NCI-H1105 treated with DMSO at 0.1 percent for 48 hours (cell line): ENCODE data around the gene CCDC73.

ENCODE experiments used
- DNase-seq: peaks from one replicate; lab custom pipeline; 2025; lab: John Stamatoyannopoulos, UW

CCDC73 gene

GRCh38 chr11:32584921-32585320 lies 209.5 kb downstream of the CCDC73 start:
- no peak for DNase-seq

GRCh38 chr11:32583459-32584271 lies 210.8 kb downstream of the CCDC73 start, which contains the start of gene EIF3M:
Gene EIF3M, plus strand, starts transcription at chr11:32583831. Its CDS starts 57 bp downstream, at chr11:32583888.
- DNase-seq, result peak; percentile 97

- DNase-seq, result no peak
Observed at GRCh38 chr11:32581556-32581955, 212.9 kb downstream of the CCDC73 start.

GRCh38 chr11:32580967-32581366 lies 213.5 kb downstream of the CCDC73 start:
- DNase-seq, result no peak

- no peak for DNase-seq
Observed at GRCh38 chr11:32576456-32576855, 218.0 kb downstream of the CCDC73 start.

GRCh38 chr11:32575070-32575469 lies 219.4 kb downstream of the CCDC73 start:
- DNase-seq, result no peak

GRCh38 chr11:32574421-32574820 lies 220.0 kb downstream of the CCDC73 start:
- no peak for DNase-seq

- DNase-seq, result no peak
Observed at GRCh38 chr11:32573228-32573627, 221.2 kb downstream of the CCDC73 start.

GRCh38 chr11:32571039-32571438 lies 223.4 kb downstream of the CCDC73 start:
- DNase-seq, result no peak

GRCh38 chr11:32569313-32569881 lies 225.1 kb downstream of the CCDC73 start:
- no peak for DNase-seq

GRCh38 chr11:32567154-32567553 lies 227.3 kb downstream of the CCDC73 start:
- no peak for DNase-seq

GRCh38 chr11:32566517-32566916 lies 227.9 kb downstream of the CCDC73 start:
- DNase-seq, result no peak

GRCh38 chr11:32563600-32563959 lies 230.9 kb downstream of the CCDC73 start:
- DNase-seq, result no peak

- no peak for DNase-seq
Observed at GRCh38 chr11:32562839-32563599, 231.4 kb downstream of the CCDC73 start.

GRCh38 chr11:32561835-32562234 lies 232.6 kb downstream of the CCDC73 start:
- no peak for DNase-seq

- DNase-seq, result no peak
Observed at GRCh38 chr11:32555895-32556294, 238.6 kb downstream of the CCDC73 start.

- DNase-seq, result peak; percentile 2
Observed at GRCh38 chr11:32555091-32555490, 239.4 kb downstream of the CCDC73 start.
